ENCODE results near the gene ST7L. TPM values are rescaled to one million over a fixed set of nuclear protein-coding genes. Genes with fewer than 3 reads are reported as not detected.

Gene ST7L
- total RNA-seq, 1 donor from 2014 or later = 26.3 TPM

DNA sequence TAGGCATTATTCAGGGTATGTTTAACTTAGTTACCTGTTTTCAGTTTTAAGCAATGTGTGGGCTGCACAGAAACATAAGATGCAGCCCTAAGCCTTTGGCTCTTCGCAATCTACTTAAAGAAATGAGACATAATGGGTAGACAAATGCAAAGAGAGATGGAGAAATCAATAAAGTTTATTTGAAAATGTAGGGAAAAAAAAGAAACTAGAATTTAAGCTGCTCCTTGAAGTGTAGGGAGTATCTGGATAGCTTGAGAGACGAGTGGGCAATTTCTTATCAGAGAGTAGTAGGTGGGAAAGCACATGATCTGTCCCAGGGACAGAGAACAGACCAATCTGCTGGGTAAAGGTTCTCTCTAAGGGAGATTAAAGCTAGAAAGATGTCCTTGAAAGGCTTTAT lies 101.3 kb downstream of the ST7L start:
- DNase-seq (ENCODE audit: low read depth) = no peak

DNA sequence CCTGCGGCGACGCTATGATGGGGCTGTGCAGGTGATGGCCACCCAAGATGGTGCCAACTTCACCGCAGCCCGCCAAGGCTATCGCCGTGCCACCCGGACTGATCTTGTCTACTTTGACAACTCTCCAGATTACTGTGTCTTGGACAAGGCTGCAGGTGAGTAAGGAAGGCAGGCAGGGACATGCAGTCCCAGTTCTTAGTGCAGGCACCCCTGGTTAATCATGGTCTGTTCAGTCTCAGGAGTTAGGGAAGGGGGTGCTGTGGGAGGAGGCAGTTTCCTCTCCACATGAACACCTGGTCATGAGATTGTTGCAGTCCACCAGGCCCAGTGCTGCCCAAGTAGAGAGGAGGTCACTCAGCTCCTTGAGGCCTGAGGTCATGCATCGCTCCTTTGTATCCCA lies 101.7 kb downstream of the ST7L start:
- DNase-seq (ENCODE audit: low read depth) = no peak

DNA sequence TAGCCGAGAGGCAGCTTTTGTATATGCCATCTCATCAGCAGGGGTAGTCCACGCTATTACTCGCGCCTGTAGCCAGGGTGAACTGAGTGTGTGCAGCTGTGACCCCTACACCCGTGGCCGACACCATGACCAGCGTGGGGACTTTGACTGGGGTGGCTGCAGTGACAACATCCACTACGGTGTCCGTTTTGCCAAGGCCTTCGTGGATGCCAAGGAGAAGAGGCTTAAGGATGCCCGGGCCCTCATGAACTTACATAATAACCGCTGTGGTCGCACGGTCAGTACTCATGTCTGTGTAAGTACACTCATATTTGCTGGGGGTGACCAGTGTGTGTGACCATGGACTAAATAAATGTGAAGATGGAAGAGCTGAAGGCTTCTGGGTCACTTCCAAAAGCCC lies 102.8 kb downstream of the ST7L start:
- DNase-seq (ENCODE audit: low read depth) = no peak

DNA sequence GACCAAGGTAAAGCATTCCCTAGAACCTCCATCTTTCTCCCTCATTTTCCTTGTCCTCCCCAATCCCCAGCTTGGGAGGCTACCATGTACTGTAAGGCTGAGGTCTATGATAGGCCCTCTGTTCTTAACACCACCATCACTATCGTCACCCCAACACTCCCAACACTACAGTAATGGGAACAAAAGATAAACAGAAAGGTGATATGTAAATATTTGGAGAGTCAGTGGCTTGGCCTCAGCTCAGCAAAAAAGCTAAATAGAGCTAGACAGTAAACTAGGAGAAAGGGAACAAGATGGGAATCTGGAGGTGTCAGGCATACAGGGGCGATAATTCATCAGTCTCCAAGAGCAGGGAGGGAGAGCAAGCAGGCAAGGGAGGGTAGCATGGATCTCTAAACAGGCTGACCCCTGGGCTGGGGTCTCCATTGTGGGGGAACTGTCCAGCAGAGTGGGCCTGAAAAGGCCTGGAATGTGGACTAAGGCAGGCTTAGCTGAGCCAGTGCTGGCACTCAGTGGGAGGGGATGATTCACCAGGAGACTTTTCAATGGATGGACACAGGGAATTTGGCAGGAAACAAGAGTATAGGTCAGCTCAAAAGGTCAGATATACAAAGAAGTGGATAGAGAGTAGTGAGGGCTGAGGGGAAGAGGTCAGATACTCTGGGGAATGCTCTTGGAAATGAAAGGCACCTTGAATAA lies 103.5 kb downstream of the ST7L start:
- DNase-seq (ENCODE audit: low read depth) = peak; percentile 53

- no peak for DNase-seq (ENCODE audit: low read depth)
Observed at GRCh38 chr1:112514901-112515300, 104.0 kb downstream of the ST7L start.

GRCh38 chr1:112513112-112513870 lies 105.7 kb downstream of the ST7L start:
- DNase-seq (ENCODE audit: low read depth) = peak; percentile 68

DNA sequence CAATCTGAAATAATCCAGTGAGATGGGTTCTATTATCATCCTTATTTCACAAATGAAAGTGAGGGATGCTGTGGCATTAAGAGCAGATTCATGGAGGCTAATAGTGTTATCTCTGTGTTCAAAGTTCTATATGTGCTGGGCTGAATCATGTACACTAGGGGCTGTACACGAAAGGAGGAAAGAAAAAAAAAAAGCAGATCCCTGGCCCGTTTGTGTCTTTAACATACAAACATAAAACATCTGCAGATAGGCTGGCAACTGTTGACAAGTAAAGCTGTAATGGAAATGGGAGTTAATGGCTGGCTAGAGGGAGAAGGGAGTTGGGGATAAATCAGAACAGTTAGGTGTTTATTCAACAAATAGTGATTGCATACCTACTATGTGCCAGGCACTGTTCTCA lies 107.0 kb downstream of the ST7L start:
- DNase-seq (ENCODE audit: low read depth) = no peak

- DNase-seq (ENCODE audit: low read depth) = no peak
Observed at GRCh38 chr1:112510340-112510739, 108.6 kb downstream of the ST7L start.

- DNase-seq (ENCODE audit: low read depth) = no peak
Observed at GRCh38 chr1:112509660-112510178, 109.2 kb downstream of the ST7L start.

DNA sequence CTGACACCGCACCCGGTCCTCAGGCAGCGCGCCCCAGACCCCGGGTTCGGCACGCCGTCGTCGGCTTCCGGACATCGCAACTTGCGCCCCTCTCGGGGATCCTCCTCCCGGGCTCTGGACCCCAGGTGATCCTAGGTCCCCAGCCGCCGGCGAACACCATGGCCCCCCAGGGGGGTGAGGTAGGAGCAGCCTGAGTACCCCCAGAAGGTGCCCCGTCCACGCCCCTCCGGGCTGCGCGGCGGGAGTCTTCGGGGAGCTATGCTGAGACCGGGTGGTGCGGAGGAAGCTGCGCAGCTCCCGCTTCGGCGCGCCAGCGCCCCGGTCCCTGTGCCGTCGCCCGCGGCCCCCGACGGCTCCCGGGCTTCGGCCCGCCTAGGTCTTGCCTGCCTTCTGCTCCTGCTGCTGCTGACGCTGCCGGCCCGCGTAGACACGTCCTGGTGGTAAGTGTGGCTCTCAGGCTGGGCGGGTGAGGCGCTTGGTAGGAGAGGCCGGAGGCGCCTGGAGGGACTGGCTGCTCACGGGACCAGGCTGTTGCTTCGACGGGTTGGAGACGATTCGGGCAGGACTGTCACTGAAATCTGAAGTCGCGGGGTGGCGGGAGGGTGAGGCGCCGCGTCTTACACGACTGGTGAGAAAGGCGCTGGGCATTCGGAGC lies 109.8 kb downstream of the ST7L start:
- no peak for DNase-seq (ENCODE audit: low read depth)

GRCh38 chr1:112508278-112509004 lies 110.5 kb downstream of the ST7L start, which contains the start of gene WNT2B:
Gene WNT2B, plus strand, starts transcription at chr1:112508965. Its CDS starts 298 bp downstream, at chr1:112509263.
- no peak for DNase-seq (ENCODE audit: low read depth)

DNA sequence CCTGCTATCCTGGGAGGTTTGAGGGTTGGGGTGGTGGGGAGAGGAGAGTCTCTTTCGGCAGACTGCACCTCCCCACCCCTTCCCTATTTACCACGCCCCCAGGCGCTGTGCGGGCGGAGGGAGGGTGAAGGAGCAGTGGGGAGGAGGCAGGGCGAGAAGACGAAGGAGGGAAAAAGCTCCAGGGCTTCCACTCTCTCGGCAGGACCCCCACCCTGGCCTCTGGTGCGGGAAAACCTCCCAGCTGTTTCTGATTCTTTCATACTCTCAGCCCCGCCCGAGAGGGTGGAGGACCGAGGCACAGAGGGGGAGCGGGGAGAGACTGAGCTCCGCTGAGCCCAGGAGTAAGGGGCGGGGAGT lies 111.0 kb downstream of the ST7L start:
- DNase-seq (ENCODE audit: low read depth) = no peak

DNA sequence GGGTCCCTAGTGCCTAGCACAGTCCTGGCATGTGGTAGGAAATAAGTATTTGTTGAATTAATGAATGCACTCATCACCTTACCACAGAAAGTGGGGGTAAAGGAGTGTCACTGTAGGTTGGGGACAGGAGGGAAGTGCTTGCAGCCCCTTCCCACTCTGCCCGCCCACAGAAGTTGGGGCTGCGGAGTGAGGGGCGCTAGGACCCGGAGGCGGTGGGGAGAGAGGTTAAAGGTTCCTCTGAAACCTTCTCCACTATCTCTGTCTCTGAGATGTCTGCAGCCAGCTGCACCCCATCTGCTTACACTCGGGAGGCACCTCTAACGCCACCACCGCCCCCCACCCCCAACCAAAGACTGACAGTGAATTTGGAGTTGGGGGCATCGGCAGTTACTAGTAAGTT lies 111.6 kb downstream of the ST7L start:
- no peak for DNase-seq (ENCODE audit: low read depth)

DNA sequence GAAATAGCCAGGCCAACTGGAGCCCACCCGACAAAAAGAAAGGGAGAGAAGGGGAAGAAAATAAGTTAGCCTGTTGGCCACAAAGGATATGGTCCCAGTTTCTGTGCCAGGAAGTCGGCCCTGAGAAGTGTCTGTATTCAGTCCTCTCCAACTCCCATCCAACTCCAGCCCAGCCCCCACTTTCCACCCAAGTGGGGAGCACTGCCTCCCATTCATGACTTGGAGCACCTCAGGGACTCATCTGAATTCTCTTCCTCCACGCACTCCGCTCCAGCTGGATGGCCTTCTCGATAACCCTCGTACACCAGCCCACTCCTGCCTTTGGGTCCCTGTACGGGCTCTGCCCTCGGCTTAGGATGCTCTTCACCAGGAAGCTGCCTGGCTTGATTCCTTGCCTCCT lies 112.2 kb downstream of the ST7L start:
- DNase-seq (ENCODE audit: low read depth) = no peak

GRCh38 chr1:112506306-112506705 lies 112.6 kb downstream of the ST7L start:
- DNase-seq (ENCODE audit: low read depth) = no peak

DNA sequence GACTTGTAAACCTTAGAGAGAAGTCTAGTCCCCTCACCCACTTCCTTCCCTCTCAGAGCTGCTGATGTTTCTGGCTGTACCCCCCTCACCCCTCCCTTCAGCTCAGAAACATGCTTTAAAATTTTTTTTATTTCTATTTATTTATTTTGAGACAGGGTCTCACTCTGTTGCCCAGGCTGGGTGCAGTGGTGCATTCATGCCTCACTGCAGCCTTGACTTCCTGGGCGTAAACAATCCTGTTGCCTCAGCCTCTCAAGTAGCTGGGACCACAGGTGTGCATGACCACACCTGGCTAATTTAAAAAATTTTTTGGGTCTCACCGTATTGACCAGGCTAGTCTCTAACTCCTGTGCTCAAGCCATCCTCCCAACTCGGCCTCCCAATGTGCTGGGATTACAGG lies 113.1 kb downstream of the ST7L start:
- no peak for DNase-seq (ENCODE audit: low read depth)

GRCh38 chr1:112505400-112505785 lies 113.5 kb downstream of the ST7L start:
- DNase-seq (ENCODE audit: low read depth) = no peak

DNA sequence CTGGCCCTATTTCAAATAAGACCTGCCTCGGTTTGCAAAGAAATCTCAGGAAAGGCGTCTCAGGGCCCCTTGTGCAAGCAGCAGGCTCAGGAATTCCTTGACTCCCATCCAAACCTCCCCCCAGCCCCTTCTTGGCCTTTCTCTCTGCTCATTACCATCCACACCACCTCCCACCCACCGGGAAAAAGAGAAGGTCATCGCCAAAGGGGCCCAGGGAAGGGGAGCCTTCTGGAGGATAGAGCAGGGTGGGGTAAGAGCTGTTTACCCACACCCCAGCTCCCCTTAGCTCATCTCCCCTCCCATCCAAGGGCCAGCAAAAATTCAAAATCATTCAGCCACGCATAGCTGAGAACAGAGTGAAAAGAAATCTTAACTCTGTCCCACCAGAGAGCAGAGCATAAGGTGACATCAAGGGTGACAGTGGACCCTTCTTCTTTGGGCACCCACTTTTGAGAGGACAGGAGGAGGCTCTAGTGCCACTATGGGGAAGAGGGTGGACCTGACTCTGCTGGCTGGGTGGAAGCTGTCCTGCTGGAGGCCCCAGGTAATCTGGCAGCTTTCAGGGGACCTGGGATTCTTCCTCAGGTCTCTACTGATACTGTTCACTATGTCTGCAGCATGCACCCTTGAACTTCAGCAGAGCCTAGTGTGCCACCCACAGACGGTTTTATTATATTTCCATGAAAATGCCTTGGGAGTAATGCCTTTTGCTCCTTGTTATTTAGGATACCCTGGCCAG lies 114.1 kb downstream of the ST7L start:
- DNase-seq (ENCODE audit: low read depth) = no peak

- no peak for DNase-seq (ENCODE audit: low read depth)
Observed at GRCh38 chr1:112504001-112504660, 114.8 kb downstream of the ST7L start.

DNA sequence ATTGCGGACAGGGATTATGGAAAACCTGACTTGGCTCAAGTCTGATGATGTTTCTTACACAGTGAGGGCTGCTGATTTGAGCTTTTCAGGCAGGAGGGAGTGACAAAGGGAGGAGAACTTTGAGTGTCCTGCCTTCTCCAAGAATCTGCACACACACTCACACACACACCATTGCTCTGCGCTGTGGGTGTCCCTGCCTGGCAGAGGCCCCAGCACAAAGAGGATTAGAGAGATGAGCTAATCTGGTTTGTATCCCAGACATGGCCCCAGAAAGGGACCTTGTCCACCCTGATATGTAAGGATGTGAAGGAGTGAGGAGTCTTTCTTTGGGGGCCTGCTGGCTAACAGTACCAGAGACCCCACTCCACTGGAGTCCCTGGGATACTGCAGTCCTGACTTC lies 116.1 kb downstream of the ST7L start:
- no peak for DNase-seq (ENCODE audit: low read depth)

All from myocyte (in vitro differentiated cells).